ENCODE measurements around the gene WNT8A.

- no peak for TF ChIP-seq CTCF (IDR thresholded peaks at IDR 0.05)
- no peak for TF ChIP-seq POLR2AphosphoS5 (IDR thresholded peaks at IDR 0.05; ENCODE audit: insufficient read depth in 1 of 2, low read depth in 1 of 2)
- no peak for TF ChIP-seq POLR2A (IDR thresholded peaks at IDR 0.05)
These were observed at the start of gene WNT8A for GRCh38 chr5:138083702-138084101.

Data from vagina (tissue), 2 donors.